GM19452 (cell line): ENCODE data around the gene KCNIP4.

Experiments used
- ATAC-seq: cut with Tn5 transposase; IDR thresholded peaks from one replicate; pipeline ENCODE4 v1.9.1; 2021; ENCODE audit not compliant: unreplicated experiment

The KCNIP4 gene

DNA sequence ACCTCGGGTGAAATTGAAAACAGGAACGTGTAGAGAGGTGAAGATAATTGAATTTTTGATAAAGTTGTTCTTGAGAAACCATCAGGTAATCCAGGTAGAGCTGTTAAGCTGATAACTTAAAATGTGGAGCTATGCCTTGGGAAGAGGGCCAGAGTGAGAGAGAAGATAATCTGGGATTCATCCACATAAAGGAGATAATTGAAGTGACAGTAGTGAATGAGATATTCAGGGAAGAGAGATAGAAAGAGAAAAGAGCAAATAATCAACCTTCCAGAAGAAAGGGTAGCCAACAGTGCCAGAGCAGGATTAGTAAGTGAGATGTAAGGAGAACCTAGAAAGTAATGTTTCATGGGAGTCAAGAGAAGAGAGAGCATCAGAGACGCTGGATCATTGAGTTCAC, 950.7 kb downstream of the KCNIP4 start:
- no peak for ATAC-seq

DNA sequence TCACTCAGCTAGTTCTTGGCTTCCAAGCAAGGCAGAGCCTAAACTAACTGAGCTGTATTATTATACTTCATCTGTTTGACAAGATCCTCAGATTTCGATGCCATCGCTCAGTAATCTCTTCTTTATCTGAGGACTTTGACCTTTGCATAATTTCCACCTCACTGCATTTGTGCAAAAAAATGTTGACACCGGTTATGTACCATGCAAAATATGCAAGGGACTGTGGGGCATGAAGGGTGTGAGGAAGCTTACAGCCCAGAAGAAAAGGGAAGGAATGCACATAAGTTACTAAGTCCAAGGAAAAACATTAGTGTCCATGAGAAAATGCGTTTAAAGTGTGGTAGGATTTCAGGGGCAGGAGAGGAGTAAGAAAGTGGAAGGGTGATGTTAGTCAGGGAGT, 953.0 kb downstream of the KCNIP4 start:
- ATAC-seq, result no peak

DNA sequence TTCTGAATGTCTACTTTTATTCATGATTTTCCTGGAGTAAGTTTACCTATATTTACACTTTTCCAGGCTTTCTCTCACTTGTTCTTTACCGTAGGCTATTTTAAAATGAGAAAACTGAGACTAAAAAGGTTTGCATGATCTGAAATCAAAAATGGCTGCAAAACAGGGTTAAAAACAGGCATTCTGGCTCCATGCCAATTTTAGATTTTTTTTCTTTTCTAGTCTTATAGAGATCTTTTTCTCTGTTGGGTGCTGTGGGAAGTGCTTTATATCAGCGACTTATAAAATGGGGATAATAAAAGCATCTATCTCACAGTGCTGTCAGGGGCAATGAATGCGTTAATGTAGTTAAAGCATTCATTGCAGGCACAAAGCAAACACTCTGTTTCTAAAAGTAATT, 953.6 kb downstream of the KCNIP4 start:
- no peak for ATAC-seq

DNA sequence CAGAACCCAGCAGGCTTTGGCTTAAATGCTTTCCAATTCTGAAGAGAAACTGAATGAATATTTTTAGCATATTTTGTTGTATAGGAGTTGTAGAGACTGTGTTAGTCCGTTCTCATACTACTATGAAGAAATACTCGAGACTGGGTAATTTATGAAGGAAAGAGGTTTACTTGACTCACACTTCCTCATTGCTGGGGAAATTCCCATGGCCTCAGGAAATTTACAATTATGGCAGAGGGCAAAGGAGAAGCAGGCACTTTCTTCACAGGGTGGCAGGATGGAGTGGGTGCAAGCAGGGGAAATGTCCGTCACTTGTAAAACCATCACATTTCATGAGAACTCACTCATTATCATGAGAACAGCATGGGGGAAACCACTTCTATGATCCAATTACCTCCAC, 956.6 kb downstream of the KCNIP4 start:
- no peak for ATAC-seq

DNA sequence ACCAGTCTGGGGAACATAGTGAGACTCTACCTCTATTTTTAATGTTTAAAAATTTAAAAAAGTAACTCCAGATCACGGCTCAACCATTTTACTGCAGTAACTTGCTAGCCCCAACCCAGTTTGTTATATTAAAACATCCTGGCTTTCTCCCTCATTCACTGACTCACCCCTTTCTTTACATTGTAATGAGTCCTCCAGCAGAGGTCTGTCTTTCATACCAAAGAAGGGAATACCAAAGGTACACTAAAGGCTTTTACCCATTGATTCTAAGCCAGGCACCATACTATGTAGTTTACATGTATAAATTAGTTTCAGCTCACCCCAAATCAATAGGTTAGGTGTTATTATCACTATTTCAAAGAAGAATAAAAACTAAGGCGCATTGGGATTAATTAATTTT, 961.4 kb downstream of the KCNIP4 start:
- ATAC-seq, result no peak

DNA sequence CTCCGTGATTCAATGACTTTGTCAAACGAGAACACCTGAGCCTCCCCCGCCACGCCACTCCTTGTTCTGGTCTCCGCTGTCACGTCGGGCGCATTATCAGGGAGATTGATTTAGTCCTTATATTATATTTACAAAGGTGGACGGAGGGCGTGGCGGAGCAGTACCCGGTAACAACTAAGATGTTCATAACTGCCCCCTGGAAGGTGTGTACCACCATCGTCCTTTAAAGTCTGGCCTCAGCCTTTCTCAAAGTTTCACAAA, 964.1 kb downstream of the KCNIP4 start:
- ATAC-seq, result no peak

DNA sequence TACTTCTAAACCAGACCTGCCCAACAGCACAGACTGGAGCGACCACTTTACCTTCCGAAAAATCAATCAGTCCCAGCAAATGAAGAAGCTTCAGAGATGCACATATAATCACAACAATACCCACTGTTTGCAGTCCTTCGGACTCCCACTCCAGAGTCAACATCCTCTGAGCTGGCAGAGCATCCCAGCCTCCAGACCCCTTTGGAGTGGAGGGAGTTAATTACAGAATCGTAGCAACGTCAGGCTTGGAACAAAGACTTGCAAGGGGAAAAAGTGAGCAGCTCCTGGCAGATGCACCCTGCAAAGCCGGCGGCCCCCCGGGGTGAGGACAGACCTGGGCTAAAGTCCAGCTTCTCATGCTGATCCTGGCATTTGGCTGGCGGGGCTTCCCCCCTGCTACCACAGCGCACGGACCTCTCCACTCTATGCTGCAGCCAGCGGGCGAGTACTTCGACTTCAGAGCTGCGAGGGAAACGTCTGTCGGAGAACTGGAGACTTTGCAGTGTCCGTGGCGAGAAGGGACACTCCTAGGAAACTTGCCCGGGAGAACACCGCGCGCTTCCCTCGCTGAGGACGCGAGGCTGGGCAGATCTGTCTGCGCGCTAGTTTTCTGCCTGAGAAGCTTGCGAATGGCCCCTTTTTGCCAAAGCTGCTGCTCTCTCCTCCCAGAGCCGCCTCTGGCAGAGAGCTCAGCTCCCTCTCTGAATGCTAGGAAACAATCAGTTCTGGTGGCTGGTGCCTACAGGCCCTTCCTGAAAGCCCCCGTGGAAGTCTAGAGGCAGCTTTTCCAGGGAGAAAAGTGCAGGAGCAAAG, 964.6 kb downstream of the KCNIP4 start:
- no peak for ATAC-seq

DNA sequence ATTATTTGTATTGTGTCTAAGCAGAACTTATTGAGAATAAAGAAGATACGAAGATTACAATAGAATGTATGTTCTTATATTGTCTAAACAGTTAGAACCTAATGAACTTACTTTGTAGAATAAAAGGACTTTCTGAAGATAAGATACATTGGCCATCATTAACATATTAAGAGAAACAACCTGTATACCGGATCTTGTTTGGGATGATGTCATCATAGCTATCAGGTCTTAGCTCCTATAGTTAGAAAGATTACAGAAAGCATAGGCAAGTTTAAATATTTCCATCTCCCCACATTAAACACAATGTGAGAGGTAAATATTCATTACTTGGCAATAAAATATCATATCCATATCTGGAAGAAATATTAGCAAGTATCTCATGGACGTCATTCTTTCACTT, 966.0 kb downstream of the KCNIP4 start:
- ATAC-seq, result no peak

DNA sequence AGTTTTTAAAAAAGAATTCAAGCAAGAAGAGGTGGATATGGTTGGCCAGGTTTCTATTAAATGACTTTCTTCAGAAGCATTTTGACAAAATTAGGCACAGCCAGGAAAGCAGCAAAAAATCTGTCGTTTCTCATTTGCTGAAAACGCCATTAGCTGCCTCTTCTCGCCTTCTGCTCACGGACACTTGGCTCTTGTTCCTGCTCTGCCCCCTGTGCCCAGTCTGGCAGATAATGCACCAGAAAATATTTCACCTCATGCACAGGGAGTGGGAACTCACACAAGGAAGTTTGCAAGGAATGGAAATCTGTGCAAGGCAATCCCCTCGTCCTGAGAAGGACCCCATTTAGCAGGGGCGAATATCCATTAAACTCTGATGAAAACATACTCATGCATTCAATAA, 988.3 kb downstream of the KCNIP4 start:
- no peak for ATAC-seq

DNA sequence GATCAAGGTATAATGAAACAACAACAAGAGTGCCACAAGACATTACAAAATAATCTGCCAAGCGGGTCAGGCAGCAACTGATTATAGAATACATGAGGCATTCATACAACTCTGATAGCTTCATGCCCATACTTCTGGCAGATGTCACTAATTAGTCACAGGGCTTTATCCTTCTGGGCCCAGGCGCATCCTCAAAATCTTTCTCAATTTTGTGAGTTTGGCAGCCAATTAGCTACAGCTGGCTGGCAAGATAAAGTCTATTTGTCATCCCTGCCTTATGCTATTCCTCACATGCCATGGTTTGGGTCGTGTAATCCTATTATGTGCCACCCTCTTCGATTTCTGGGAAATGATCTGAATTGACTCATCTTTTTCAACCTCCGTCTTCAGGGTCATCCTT, 994.0 kb downstream of the KCNIP4 start:
- no peak for ATAC-seq

DNA sequence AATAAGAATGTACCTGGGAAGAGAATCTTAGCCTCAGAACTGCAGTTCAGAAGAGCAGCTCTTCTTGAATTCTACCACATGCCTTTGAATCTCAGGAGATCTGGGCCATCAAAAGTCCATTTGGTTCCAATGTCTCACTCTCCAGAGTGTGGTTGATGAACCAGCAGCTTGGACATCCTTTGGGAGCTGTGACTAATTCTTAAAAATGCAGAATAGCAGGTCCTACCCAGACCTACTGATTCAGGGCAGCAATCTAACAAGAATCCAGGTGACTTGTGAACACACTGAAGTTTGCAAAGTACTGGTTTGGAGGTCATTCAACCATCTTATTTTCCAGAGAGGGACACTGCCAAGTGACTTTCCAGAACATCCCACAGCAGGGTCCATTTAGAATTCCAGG, 1003.6 kb downstream of the KCNIP4 start:
- ATAC-seq, result no peak

DNA sequence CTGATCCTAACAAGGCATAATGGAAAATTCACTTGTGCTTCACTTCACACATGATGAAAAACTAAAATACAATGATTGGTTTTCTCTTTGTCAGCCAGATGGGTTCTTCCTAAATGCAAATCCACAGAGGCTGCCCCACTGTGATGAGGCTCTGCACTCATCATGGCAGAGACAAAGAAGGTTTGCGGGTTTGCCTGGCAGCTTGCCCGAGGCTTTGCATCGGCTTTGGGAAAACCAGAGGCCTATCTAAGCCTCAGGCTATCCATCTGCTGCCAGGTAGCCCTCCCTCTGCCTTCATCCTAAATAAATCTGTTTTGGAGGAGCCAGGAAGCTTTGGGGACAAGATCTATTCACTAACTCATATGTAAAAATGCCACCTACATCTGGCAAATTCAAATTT, 1004.1 kb downstream of the KCNIP4 start:
- ATAC-seq, result no peak

DNA sequence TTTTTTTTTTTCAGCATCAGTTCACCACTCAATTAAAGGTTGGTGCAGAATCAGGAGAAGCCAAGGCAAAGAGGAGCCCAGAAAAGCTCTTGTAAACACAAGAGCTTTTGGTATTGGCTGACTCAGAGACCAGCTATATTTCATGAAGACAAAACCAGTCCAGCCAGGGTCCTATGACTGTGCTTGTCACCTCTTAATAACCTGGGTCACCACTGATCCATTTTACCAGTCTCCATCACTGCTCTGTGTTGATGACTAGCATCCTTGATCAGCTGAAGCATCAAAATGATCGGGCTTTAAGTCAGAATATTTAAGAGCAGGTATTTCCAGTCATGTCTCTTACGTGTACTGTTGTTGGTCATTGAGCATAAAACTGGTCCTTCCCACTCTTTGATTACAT, 1010.4 kb downstream of the KCNIP4 start:
- no peak for ATAC-seq

DNA sequence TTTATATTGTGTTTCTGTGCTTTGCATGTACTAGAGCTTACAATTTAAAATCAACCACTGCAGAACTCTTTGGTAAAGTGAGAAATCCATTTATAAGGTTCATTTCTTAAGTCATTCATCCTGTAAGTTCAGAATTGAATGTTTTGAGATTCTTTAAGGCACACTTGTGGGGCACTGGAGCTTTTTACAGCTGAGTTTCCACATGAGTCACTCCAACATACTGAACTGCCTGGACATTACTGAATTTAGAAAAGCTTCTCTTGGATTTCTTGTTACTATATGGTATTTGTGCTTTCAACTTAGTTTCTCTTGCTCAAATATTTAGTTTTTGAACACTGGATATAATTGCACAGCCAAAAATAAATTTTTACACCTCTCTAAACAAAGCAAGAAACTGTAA, 1022.0 kb downstream of the KCNIP4 start:
- no peak for ATAC-seq

DNA sequence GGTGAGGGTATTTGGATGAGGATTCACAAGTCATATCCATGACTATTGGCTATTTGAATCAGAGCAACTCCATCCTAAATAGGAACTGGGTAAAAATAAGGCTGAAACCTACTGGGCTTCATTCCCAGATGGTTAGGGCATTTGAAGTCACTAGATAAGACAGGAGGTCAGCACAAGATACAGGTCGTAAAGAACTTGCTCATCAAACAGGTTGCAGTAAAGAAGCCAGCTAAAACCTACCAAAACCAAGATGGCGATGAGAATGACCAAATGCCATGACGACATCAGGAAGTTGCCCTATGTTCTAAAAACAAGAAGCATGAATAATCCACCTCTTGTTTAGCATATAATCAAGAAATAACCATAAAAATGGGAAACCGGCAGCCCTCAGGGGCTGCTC, 1023.4 kb downstream of the KCNIP4 start:
- ATAC-seq, result no peak

DNA sequence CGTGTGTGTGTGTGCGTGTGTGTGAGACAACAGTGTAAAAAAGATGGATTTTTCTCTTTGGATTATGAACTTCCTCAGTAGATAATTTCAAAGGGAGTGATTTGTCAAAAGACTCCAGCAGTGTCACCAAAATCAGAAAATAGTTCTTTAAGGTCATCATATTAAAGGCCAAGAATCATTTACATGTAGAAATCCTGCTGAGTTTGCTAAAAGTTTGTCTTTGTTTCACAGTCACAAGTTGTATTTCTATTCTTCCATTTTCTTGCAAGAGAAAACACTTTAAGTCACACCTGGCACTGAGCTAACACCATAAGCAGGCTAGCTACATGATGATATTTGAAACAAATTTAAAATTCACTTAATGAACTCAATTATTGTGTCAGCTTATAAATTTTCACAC, 1025.6 kb downstream of the KCNIP4 start:
- ATAC-seq, result no peak

DNA sequence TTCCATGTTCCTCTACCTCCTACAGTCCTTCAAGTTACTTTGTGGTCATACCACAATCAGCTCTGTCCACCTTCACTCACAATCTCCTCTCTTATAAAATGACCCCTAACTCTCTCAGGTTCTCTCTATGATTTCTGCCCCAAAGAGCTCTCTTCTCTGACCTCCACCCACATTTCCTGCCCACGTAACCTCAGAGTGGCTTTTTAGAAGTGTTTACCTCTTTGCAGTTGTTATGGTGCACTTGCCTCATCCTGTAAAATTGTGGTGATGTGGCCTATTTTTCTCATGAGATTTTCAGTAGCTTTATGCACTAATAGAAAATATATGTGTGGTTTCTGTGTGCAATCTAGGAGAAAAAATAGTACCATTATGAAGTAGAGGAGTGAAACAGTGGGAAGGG, 1032.5 kb downstream of the KCNIP4 start:
- ATAC-seq, result no peak

DNA sequence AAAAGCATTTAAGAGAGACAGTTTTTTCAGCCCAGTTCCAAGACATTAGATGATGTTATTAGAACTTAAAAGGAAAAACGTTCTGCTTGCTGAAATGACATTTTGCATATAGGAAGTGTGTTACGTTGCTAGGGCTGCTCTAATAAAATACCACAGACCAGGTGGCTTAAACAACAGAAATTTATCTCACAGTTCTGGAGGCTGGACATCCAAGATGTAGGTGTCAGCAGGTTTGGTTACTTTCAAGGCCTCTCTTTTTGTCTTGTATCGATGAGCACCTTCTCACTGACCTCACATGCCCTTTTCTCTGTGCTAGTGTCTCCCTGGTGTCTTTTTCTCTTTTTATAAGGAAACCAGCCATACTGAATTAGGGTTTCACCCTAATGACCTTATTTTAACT, 1043.6 kb downstream of the KCNIP4 start:
- ATAC-seq, result no peak

DNA sequence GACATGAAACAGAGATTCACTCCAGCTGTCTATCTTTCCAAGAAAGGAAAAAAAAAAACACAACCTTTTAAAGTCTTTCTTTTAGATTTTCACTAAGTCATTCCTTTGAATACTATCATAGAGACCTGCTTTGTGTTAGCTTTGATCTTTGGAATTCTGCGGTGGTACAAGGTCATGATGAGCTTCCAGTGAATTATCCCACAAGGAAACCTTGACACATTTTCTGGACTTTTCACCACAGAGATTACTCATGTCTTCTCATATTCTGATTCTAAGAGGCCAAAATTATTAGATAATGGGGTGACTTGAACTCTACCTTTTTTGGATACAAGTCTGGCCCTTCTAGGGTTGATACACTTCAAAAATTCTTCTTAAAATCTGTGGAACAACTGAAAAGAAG, 1046.7 kb downstream of the KCNIP4 start:
- no peak for ATAC-seq

DNA sequence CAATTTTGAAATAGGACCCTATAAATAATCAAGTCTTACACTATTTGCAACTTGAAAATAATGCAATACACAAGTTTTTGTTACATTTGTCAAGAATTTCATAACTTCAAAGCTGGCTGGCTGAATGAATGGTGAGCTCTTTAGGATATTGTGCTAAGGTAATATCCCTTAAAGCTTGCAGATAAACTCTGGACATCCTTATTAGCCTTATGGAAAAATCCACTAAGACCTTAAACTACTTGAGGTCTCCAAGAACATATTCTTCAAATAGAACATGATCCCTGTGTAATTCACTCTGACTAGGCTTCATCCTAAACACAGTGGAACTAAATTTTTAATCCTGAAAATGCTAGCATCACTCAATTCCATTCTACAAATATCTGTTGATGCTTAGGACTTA, 1049.0 kb downstream of the KCNIP4 start:
- no peak for ATAC-seq

DNA sequence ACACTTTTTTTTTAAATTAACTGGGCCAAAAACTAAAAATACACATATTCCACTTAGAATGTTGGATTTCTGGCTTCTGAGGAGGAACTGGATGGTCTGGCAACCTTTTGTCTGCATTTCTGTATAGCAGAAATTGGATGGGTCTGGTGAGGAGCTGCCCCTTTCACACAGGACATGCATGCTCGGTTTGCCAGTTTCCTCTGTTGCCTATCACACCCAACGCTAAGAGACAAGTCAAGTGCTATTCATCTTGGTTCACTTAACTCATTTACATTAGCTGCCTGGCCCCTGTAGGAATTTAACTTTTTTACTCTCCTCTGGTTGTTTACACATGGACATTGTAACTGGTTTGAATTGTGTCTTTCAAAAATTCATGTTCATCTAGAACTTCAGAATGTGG, 1052.6 kb downstream of the KCNIP4 start:
- ATAC-seq, result no peak

DNA sequence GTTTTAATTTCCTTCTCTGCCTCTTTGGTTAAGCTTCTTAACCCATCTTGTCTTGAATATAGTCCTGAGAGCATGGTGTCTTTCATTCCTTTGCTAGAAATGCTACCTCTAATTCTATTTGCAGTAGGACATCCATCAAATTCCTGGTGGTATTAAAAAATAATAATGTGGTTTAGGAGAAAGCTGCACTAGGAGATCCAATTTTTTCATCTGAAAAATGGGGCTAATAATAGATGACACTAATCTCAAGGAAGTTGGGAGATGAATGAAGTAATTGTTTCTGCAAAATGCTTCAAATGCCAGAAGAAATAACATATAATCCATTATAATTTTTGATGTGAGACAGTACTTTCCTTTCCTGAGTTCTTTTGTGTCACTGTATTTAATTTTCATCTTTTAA, 1053.4 kb downstream of the KCNIP4 start:
- ATAC-seq, result no peak

DNA sequence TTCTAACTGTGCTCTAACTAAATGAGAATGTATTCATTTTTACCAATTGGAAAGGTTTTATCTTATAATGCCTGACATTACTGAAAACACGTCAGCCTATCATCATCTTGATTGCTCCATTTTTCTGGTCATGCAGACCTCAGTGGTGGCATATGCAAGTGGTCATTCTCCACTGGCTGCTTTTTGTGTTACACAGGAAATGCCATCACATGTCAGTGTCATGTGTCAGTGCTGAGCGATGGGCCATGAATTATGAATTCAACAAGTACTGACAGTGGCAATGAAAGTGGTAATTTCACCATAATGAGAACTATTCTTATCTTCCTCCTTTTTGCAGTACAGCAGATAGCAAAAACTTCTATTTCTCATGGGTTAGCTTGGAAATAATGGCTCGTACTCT, 1057.8 kb downstream of the KCNIP4 start:
- no peak for ATAC-seq

DNA sequence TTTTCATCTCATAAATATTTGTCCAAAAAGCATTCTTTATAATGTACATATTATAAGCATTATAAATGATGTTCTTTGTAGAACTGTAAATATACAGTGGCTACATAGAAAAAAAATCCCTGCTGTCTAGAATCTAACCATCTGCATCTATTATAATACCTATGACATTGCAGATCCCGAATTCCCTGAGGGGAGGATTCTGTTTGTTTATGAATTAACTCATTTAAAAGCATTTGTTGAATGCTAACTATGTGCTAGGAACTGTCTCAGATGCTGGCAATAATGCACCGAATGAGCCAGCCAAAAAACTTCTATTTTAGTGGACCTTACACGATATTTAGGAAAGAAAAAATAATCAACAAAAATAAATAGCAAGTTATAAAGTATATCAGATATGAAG, 1058.7 kb downstream of the KCNIP4 start:
- ATAC-seq, result no peak
